LNCaP clone FGC (cell line): ENCODE data around the gene CDH5.

Experiments used
- DNase-seq: peaks from one replicate; pipeline ENCODE4 v3.0.0-alpha.2; 2011; ENCODE audit warnings: low read depth
- H3K4me3 ChIP-seq: 2 replicates; pipeline ENCODE4 v1.5.1; 2011; ENCODE audit warnings: mild to moderate bottlenecking, low read depth, low read length, control low read depth
- TF ChIP-seq, protein P1 (sequence below): IDR thresholded peaks from 2 replicates; pipeline ENCODE4 v1.5.1; 2012; ENCODE audit warnings: mild to moderate bottlenecking; ENCODE audit not compliant: control insufficient read depth, insufficient read depth; ENCODE audit errors: extremely low read depth

The CDH5 gene, protein sequence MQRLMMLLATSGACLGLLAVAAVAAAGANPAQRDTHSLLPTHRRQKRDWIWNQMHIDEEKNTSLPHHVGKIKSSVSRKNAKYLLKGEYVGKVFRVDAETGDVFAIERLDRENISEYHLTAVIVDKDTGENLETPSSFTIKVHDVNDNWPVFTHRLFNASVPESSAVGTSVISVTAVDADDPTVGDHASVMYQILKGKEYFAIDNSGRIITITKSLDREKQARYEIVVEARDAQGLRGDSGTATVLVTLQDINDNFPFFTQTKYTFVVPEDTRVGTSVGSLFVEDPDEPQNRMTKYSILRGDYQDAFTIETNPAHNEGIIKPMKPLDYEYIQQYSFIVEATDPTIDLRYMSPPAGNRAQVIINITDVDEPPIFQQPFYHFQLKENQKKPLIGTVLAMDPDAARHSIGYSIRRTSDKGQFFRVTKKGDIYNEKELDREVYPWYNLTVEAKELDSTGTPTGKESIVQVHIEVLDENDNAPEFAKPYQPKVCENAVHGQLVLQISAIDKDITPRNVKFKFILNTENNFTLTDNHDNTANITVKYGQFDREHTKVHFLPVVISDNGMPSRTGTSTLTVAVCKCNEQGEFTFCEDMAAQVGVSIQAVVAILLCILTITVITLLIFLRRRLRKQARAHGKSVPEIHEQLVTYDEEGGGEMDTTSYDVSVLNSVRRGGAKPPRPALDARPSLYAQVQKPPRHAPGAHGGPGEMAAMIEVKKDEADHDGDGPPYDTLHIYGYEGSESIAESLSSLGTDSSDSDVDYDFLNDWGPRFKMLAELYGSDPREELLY

DNA sequence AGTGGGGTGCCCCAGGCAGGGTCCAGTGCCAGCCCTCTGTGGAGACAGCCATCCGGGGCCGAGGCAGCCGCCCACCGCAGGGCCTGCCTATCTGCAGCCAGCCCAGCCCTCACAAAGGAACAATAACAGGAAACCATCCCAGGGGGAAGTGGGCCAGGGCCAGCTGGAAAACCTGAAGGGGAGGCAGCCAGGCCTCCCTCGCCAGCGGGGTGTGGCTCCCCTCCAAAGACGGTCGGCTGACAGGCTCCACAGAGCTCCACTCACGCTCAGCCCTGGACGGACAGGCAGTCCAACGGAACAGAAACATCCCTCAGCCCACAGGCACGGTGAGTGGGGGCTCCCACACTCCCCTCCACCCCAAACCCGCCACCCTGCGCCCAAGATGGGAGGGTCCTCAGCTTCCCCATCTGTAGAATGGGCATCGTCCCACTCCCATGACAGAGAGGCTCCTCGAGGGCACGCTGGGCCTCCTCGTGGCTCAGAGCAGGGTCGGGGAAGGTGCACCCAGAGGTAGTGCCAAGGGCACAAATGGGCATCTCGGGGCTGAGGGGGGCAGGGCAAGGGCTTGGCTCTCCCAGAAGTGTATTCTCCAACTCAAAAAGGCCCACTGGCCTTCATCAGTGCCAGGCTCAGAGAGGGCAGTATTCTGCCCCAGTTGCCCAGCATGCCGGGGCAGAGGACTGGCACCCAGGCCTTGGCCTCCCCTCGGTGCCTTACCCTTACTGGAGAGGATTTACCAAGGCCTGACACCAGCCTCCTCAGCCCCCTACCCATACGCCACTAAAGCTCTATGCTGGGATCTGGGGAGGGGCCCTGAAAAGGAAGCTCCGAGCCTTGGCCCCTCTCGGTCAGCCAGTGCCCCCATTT lies at the start of gene CDH5:
Gene CDH5 (plus strand): TSS at position 259 of the 867 bp plus-strand sequence. CDS start 12,647 bp downstream, outside the sequence.
- no peak within 1 kb of the TSS for H3K4me3 ChIP-seq
- TF ChIP-seq, protein P1, sequence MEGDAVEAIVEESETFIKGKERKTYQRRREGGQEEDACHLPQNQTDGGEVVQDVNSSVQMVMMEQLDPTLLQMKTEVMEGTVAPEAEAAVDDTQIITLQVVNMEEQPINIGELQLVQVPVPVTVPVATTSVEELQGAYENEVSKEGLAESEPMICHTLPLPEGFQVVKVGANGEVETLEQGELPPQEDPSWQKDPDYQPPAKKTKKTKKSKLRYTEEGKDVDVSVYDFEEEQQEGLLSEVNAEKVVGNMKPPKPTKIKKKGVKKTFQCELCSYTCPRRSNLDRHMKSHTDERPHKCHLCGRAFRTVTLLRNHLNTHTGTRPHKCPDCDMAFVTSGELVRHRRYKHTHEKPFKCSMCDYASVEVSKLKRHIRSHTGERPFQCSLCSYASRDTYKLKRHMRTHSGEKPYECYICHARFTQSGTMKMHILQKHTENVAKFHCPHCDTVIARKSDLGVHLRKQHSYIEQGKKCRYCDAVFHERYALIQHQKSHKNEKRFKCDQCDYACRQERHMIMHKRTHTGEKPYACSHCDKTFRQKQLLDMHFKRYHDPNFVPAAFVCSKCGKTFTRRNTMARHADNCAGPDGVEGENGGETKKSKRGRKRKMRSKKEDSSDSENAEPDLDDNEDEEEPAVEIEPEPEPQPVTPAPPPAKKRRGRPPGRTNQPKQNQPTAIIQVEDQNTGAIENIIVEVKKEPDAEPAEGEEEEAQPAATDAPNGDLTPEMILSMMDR: no peak
- DNase-seq: no peak

DNA sequence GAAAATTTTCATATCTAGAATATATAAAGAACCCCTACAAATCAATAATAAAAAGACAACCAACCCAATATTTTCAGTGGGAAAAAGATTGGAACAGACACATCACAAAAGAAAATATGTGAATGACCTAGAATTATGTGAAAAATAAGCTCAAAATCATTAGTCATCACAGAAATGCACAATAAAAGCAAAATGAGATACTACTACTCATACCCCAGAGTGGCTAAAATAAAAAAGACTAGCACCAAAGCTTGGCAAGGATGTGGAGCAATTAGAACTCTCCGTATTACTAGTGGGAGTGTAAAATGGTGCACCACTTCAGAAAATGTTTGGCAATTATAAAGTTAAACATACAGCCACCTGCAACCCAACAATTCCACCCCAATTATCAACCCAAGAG lies 48.0 kb upstream of the CDH5 start:
- TF ChIP-seq, protein P1: no peak
- DNase-seq: no peak

DNA sequence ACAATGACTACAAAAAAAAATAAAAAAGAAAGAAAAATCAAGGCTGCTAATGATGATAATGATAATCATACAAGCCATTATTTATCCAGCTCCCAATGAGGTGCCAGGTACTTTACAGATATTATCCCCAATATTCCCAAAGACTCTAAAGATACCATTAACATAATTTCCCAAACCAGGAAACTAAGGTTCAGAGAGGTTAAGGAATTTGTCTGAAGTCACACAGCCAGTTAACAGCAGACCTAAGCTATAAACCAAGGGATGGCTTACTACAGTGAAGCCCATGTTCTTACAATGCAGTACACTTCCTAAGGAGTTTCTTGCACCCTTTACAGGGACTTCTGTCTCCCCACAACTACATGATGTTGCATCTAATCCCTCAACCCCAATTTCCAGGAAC lies 45.7 kb upstream of the CDH5 start:
- no peak for DNase-seq
- H3K4me3 ChIP-seq: no peak overlapping the region
- TF ChIP-seq, protein P1: no peak

More for the DNA sequence above, 48.0 kb upstream of the CDH5 start:
- H3K4me3 ChIP-seq: no peak overlapping the region

DNA sequence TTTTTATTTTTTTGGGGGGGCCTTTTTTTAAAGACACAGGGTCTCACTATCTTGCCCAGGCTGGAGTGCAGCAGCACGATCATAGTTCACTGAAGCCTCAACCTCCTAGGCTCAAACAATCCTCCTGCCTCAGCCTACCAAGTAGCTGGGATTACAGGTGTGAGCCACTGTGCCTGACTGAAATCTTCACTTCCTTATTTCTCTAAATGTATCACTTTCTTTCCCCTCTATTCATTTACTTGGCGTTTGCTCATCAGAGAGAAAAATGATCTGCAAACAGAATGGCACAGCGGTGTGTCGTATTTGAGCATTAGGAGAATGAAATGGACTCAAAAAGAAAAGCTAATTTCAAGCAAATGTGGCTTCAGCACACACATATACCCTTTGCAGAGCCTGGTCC lies 44.3 kb upstream of the CDH5 start:
- TF ChIP-seq, protein P1: no peak
- DNase-seq: no peak
- H3K4me3 ChIP-seq: no peak overlapping the region

DNA sequence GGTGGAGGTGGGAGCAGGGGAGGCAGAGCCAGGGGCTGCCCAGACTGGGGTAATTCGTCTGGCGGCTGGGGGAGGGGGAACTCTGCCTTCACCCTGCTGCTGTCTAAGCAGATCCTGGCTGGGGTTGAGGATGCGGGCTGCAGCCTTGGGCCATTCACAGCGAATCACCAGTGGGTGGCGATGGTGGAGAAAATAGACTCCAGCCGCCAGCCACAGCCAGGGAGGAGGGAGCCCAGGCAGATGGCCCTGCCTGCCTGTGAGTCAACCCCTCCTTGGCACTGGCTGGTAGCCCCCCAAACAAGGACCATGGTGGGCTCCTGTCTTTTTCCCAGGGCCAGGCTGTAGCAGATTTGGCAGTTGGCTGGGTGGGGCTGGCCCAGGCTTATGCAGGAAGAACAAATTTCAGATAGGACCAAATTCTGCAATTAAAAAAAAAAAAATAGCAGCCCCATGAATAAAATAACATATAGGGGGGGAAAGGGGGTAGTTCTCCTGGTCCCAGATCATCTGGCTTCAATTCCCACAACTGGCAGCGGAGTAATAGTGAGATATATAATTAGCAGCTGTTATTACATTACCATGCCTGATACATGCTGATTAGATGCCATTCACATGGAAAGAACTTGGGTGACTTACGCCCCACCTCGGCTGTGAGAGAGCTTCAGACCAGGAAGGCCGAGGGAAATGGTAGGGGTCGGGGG lies 41.5 kb upstream of the CDH5 start:
- no peak overlapping the region for H3K4me3 ChIP-seq
- no peak for DNase-seq

More for the DNA sequence above, 41.5 kb upstream of the CDH5 start:
- TF ChIP-seq, protein P1: peak; percentile 38
